ENCODE measurements around the gene FABP2. TPM values are rescaled to one million over a fixed set of nuclear protein-coding genes. Genes with fewer than 3 reads are reported as not detected.
"Not testable (repeated sequence)": the region's sequence is repeated elsewhere in the genome, so short reads cannot be mapped to it uniquely, and the experiment has no call there.

The FABP2 gene
- total RNA-seq (2021) = not detected in 2 replicates
- long read RNA-seq = 0 reads

GRCh38 chr4:119321921-119322687 is at the start of gene FABP2:
TSS of gene FABP2 (minus strand) at chr4:119322138. CDS start at chr4:119322102, 36 bp downstream.
- Histone ChIP-seq H2BK5ac (ENCODE audit: insufficient read length, low read length) (no peak within 1 kb of the TSS), H2AFZ (ENCODE audit: low read length) (no peak within 1 kb of the TSS), H3K14ac (ENCODE audit: insufficient read depth, low read length) (no peak within 1 kb of the TSS), H3K23me2 (ENCODE audit: insufficient read length, low read depth, low read length, poor library complexity, severe bottlenecking) (no peaks in the 10 kb centered on the region), H3K4me1 (ENCODE audit: insufficient read depth, low read length) (no peaks in the 10 kb centered on the region), H3K27ac (ENCODE audit: insufficient read length, low read depth, low read length) (no peak within 1 kb of the TSS), H3K79me2 (ENCODE audit: insufficient read depth, low read length) (no peaks in the 10 kb centered on the region), H4K20me1 (ENCODE audit: control insufficient read depth, insufficient read depth, insufficient read length) (no peaks in the 10 kb centered on the region), H3K56ac (ENCODE audit: insufficient read length, low read depth, low read length) (no peak within 1 kb of the TSS), H2BK20ac (ENCODE audit: low read depth, low read length, poor library complexity, severe bottlenecking) (no peak within 1 kb of the TSS), H2AK5ac (ENCODE audit: insufficient read length, low read length) (no peak within 1 kb of the TSS), H3K18ac (ENCODE audit: insufficient read length, low read depth, low read length) (no peak within 1 kb of the TSS), H2BK120ac (ENCODE audit: low read depth, low read length, poor library complexity, severe bottlenecking) (no peak within 1 kb of the TSS), H3T11ph (ENCODE audit: low read length) (no peak within 1 kb of the TSS), H2BK15ac (ENCODE audit: low read depth, low read length) (no peak within 1 kb of the TSS), H4K5ac (ENCODE audit: insufficient read length, low read depth, low read length) (no peak within 1 kb of the TSS), H3K9ac (ENCODE audit: extremely low read depth, insufficient read length, low read length) (no peak within 1 kb of the TSS), H2BK12ac (ENCODE audit: insufficient read length, low read depth, low read length) (no peak within 1 kb of the TSS), H3K4ac (ENCODE audit: low read depth, low read length) (no peak within 1 kb of the TSS), H3K27me3 (ENCODE audit: insufficient read depth, low read length) (no peaks in the 10 kb centered on the region), H4K91ac (ENCODE audit: insufficient read length, low read depth, low read length) (no peak within 1 kb of the TSS), H4K8ac (replicated peaks; ENCODE audit: insufficient read length, low read depth, low read length) (no peak within 1 kb of the TSS), H3K23ac (ENCODE audit: insufficient read length, low read depth, low read length) (no peak within 1 kb of the TSS), H3K79me1 (ENCODE audit: insufficient read depth, low read depth, low read length, poor library complexity, severe bottlenecking) (no peaks in the 10 kb centered on the region), H3K9me3 (ENCODE audit: control insufficient read depth, low read depth, low read length) (no peaks in the 10 kb centered on the region), H3K4me2 (ENCODE audit: insufficient read depth, insufficient read length, low read length) (no peak within 1 kb of the TSS)
- Mint-ChIP-seq H3K27ac (no peak within 1 kb of the TSS), H3K4me1 (no peaks in the 10 kb centered on the region), H3K9me3 (no peaks in the 10 kb centered on the region), H3K27me3 (ENCODE audit: low read depth) (peaks cover 5% of the 10 kb centered on the region), H3K4me3 (no peak within 1 kb of the TSS), H3K36me3 (ENCODE audit: insufficient read depth in 1 of 3, low read depth in 3 of 3) (no peaks in the 10 kb centered on the region)
- no CpG with 5 or more reads among the region's 6 CpGs for WGBS (ENCODE audit: extremely low coverage, insufficient read length, low lambda C conversion rate)
- TF ChIP-seq, protein P1, sequence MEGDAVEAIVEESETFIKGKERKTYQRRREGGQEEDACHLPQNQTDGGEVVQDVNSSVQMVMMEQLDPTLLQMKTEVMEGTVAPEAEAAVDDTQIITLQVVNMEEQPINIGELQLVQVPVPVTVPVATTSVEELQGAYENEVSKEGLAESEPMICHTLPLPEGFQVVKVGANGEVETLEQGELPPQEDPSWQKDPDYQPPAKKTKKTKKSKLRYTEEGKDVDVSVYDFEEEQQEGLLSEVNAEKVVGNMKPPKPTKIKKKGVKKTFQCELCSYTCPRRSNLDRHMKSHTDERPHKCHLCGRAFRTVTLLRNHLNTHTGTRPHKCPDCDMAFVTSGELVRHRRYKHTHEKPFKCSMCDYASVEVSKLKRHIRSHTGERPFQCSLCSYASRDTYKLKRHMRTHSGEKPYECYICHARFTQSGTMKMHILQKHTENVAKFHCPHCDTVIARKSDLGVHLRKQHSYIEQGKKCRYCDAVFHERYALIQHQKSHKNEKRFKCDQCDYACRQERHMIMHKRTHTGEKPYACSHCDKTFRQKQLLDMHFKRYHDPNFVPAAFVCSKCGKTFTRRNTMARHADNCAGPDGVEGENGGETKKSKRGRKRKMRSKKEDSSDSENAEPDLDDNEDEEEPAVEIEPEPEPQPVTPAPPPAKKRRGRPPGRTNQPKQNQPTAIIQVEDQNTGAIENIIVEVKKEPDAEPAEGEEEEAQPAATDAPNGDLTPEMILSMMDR (conservative IDR thresholded peaks at IDR 0.05) = no peak
- DNase-seq = no peak

- not testable (repeated sequence) for DNase-seq
Observed at GRCh38 chr4:119370951-119371683, 49.2 kb upstream of the FABP2 start.

More at GRCh38 chr4:119370951-119371683, 49.2 kb upstream of the FABP2 start:
- not testable (repeated sequence) for H3K4me1 ChIP-seq (ENCODE audit: insufficient read depth, low read length); H3K79me1 ChIP-seq (ENCODE audit: insufficient read depth, low read depth, low read length, poor library complexity, severe bottlenecking); H3K79me2 ChIP-seq (ENCODE audit: insufficient read depth, low read length); H3K4me1 Mint-ChIP-seq; H2BK20ac ChIP-seq (ENCODE audit: low read depth, low read length, poor library complexity, severe bottlenecking); H4K8ac ChIP-seq (replicated peaks; ENCODE audit: insufficient read length, low read depth, low read length); H3K9ac ChIP-seq (ENCODE audit: extremely low read depth, insufficient read length, low read length); H4K20me1 ChIP-seq (ENCODE audit: control insufficient read depth, insufficient read depth, insufficient read length); H3K4ac ChIP-seq (ENCODE audit: low read depth, low read length); H2BK5ac ChIP-seq (ENCODE audit: insufficient read length, low read length); H2BK120ac ChIP-seq (ENCODE audit: low read depth, low read length, poor library complexity, severe bottlenecking); H3K14ac ChIP-seq (ENCODE audit: insufficient read depth, low read length); H3K56ac ChIP-seq (ENCODE audit: insufficient read length, low read depth, low read length); H2AK5ac ChIP-seq (ENCODE audit: insufficient read length, low read length); H3K23ac ChIP-seq (ENCODE audit: insufficient read length, low read depth, low read length); H3K36me3 Mint-ChIP-seq (ENCODE audit: insufficient read depth in 1 of 3, low read depth in 3 of 3); H3K4me2 ChIP-seq (ENCODE audit: insufficient read depth, insufficient read length, low read length); H3K27ac Mint-ChIP-seq; H3K23me2 ChIP-seq (ENCODE audit: insufficient read length, low read depth, low read length, poor library complexity, severe bottlenecking); H4K91ac ChIP-seq (ENCODE audit: insufficient read length, low read depth, low read length); H3K27ac ChIP-seq (ENCODE audit: insufficient read length, low read depth, low read length); H4K5ac ChIP-seq (ENCODE audit: insufficient read length, low read depth, low read length); H2BK15ac ChIP-seq (ENCODE audit: low read depth, low read length); H3K27me3 ChIP-seq (ENCODE audit: insufficient read depth, low read length); H3T11ph ChIP-seq (ENCODE audit: low read length); H3K9me3 ChIP-seq (ENCODE audit: control insufficient read depth, low read depth, low read length); H3K18ac ChIP-seq (ENCODE audit: insufficient read length, low read depth, low read length); H3K27me3 Mint-ChIP-seq (ENCODE audit: low read depth); H3K9me3 Mint-ChIP-seq; H2BK12ac ChIP-seq (ENCODE audit: insufficient read length, low read depth, low read length); H2AFZ ChIP-seq (ENCODE audit: low read length); H3K4me3 Mint-ChIP-seq
- WGBS (ENCODE audit: extremely low coverage, insufficient read length, low lambda C conversion rate) = no CpG with 5 or more reads among the region's 3 CpGs
